Stimulated activated CD8-positive, alpha-beta memory T cell treated with anti-CD3 and anti-CD28 coated beads, Interleukin-12 subunit alpha, Interleukin-12 subunit beta, amount 100 ng/mL, for 4 hours (primary cell): Measurements from ENCODE around the gene ETV3.

Source experiments
- DNase-seq: peaks from one replicate; pipeline ENCODE4 v3.0.0-alpha.2; 2020; ENCODE audit warnings: low read depth

ETV3 gene

DNA sequence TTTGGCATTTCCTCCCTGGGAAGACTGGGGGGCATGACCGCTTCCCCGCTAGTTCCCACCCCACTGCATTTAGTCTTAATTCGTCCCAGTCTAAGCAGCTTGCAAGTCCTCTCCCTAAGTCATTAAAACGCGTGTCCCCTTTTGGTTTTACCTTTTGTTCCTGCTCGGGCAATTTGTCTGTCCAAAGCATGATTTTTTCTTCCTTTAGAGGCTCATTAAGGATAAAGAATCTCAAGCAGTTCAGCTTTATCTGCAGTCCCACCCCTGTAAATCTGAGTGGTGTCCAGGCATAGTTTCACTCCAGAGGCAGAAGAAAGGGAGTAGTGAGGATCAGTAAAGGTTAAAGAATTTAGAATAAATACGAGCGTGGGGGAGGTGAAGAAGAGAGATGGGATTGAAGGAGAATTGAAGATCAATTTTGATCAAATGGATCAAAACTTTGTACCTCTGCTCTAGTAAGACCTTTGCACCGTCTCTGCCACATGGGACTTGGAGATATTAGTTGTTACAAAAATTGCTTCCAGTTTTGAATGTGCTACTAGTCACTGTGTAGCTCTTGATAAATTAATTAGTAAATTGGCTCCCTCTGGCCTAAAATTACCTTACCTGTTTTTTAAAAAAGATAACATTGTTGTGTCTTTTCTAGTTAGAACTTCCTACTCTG is 989 bp upstream of the ETV3 start:
- DNase-seq = no peak

GRCh38 chr1:157137408-157138219 is 581 bp downstream of the ETV3 start:
- no peak for DNase-seq

DNA sequence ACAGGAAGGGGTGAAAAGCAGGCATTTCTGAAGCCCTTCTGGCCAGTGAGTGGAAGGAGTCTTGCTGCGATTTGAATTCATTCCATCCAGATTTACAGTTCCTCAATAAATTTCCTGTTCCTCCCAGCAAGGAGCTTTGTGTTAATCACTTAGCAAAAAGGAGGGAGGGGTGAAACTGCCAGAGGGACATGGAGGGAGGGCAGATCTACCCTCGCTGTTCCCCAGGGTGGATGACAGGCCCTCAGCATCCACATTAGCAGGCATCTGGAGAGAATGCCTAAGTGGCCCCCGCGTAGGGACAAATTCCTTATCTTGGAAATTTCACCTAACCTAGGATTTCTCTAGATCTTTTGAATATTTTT is 1.2 kb downstream of the ETV3 start:
- DNase-seq = no peak

GRCh38 chr1:157136133-157136532 is 2.1 kb downstream of the ETV3 start:
- DNase-seq = no peak

DNA sequence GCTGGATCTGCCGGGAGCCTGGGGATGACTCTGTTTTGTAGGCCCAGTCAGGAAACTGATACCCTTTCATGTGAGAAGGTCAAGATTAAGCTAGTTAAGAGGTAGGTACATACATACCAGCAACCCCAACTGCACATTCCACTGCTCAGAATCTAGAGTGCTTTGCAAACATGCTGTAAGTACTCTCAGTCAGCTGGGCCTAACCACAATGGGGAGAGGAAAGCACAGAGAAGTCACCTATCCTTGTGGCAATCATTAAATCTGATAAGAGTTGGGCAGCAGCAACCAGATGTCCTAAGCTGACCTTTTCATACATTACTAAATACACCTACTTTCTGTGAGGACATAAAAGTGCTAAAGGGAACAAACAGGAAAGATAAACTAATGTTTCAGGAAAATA is 2.5 kb downstream of the ETV3 start:
- no peak for DNase-seq

DNA sequence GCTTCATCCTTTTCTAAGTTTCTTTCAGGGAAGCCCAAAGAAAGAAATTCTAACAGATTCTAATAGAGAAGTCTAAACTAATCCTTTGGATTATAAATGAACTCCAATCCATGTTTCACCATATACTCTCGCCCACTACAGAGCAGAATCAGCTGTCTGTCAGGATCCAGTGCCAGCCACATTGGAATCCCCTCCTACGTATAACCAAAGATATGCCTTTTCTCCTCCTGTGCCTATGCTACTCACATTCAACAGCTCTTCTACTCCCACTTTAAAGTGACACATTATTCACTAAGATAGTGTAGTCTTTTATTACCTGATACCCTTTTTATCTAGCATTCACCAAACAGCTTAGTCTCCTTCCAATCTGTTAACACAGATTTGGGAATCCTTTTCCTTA is 3.1 kb downstream of the ETV3 start:
- DNase-seq = no peak

DNA sequence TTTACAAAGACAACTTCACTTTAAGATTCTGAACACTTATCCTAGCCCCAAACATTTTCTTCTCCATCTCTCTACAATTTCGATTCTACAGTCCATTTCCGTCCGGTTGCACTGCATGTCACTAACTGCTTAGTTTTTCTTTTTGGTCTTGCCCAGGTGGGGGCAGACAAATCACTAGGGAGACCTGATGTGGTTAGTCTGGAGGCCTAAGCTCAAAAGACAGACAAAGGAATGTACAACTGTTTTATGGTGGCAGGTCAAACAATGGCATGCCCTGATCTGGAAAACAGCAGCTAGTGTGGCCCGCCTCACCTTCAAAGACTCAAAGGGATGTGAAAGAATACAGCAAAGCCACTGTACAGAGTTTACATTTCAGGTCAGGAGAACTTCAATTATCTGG is 3.8 kb downstream of the ETV3 start:
- no peak for DNase-seq

DNA sequence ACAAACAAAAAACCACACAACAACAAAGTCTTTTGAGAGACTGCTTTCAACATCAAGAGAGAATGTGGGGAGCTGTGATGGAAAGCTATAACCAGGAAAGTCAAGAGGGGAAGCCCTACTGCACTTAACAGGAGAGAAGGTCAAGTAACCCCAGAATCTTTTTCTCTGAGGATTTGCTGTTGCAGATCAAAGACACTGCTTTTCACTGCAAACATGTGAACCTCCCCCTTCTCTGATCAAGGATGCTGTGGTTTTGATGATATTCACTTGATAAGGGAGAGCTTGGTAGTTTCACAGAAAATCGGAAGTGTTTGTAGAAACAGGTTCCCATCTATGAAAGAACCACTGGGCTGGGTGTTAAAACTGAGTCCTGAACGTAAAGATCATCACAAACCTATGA is 4.8 kb downstream of the ETV3 start:
- DNase-seq = no peak

DNA sequence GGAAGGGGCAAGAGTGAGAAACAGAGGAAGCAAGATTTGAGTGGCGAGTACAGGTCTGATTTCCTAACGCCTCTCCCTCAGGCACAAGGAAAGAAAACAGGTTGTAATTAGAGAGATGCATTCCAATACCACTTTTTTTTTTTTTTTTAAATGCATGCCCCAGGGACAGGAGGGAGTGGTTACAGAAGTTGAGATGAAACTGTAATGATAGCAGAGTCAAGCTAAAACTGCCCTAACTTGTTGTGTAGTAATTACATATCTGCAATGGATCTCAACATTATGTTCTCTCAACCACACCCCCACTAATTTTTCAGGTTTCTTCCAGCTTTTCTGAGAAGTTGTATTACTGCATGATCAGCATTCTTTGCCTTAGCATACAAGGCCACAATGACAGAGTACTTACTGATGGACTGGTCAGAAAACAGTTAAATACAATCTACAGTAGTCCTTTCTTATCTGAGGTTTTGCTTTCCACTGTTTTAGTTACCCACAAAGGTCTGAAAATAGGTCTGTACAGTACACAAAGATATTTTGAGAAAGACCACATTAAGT is 5.5 kb downstream of the ETV3 start:
- DNase-seq = no peak

DNA sequence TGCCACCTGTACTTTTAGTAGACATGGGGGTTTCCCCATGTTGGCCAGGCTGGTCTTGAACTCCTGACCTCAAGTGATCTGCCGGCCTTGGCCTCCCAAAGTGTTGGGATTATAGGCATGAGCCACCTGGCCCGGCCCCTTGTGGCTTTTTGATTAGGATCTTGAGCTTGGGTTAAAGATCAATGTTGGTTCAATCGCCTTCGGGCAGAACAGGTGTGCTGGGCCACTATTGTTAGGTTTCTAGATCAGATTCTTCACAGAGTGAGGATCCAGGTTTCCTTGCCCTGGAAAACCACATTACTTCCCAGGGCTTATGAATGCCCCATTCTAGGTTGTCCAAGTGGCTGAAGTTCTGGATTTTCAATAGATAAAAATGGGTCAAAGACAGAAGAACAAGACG is 6.1 kb downstream of the ETV3 start:
- no peak for DNase-seq

DNA sequence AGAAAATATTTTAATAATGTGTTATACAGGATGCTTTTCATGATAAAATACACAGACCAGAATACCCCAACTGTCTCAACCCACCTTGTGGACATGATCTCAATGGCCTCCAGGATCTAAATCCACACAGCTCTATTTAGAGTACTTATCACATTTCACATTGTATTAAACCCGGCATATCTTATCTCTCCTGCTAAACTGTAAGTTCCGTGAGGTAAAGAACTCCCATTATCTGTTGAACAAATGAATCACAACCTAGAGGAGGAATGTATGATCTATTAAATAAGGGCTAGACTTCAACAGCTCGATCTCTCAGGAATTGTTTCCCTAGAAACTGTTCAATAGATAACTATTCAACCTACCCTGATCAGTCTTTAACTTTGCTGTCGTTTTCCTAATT is 6.9 kb downstream of the ETV3 start:
- no peak for DNase-seq

GRCh38 chr1:157124855-157125254 is 13.3 kb downstream of the ETV3 start:
- DNase-seq = no peak

GRCh38 chr1:157119448-157119847 is 18.7 kb downstream of the ETV3 start:
- DNase-seq = no peak

GRCh38 chr1:157119008-157119407 is 19.2 kb downstream of the ETV3 start:
- no peak for DNase-seq

GRCh38 chr1:157117527-157118057 is 20.6 kb downstream of the ETV3 start:
- no peak for DNase-seq

- DNase-seq = no peak
These were observed 21.5 kb downstream of the ETV3 start for GRCh38 chr1:157116737-157117103.

GRCh38 chr1:157115851-157116736 is 22.1 kb downstream of the ETV3 start:
- no peak for DNase-seq

GRCh38 chr1:157115429-157115838 is 22.8 kb downstream of the ETV3 start:
- DNase-seq = no peak

DNA sequence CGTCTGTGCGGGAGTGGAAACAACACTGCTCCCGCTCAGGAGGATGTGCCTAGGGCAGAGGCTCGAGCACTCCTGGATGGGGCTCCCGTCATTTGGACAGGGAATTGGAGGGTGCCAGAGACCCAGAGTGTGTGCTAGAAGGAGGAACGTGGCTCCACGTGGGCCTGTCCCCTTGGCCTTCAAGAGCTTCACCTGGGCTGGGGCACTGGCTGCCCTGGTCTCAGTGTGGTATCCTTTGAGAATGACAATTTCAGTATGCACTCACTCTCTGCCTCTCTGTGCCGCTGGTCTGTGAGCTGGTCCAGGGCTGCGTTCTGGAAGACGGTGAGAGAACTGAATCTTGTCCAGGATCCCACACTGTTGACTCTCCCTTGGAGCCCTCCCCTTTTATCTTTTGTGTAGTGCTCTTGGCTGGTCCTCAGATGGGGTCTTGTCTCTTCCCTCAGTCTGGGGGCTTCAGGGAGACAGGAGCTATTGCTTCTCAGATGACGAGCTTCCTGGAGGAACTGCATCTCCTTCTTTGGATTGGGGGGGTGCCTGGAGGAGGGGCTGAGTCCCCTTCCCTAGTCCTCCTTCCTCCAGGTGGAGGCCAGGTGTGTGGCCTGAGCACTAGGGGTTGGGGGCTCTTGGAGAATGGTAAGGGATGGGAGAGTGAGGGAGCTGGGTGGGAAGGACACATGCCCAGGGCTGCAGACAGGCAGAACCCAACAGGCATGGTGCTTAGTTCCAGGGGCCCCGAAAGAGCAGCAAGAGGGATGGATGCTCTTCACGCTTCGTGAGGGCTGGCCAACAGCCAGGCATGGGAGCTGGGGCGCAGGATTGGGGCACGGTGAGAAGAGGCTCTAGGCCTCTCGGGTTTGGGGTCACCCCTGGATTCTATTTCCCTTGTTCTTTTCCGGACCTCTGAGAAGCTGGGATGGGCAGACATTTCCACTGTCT is 23.7 kb downstream of the ETV3 start:
- no peak for DNase-seq

DNA sequence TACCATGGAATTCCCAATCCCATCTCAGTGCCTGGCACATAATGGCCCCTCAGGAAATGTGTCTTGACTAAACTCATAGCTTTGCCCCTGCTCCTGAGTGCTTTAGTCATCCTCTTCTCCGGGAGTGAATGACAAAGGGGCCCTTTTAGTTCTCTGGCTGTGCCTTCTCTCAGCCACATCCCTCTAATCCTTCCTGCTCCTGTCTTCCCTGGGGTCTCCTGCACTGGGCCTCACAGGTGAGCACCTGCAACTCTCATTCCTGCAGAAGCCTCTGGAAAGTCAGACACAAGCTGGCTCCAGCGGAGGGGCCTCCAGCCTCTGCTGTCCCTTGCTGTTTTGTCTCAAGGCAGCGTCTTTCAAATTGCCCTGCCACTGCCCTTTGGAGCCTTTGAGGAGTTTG is 24.6 kb downstream of the ETV3 start:
- no peak for DNase-seq

DNA sequence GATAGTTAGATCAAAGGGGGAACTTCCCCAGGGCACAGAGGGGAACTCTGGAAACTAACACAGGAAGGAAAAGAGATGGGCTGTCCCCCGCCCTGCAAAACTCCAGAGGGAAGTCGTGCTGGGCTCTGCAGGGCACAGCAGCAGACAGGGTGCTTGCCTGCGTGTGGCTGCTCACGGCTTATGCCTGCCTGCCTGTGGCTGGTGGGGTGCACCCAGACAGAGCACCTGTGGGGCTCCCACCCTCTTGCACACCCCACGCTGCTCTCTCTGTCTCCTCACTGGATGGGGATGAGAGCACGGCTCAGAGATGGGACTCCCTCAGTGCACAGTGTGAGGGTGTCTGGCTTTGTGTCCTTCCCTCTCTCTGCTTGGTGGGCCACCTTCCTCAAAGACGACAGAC is 25.1 kb downstream of the ETV3 start:
- DNase-seq = no peak
